Activated CD4-positive, CD25-positive, alpha-beta regulatory T cell treated with anti-CD3 and anti-CD28 coated beads, Interleukin-2, amount 50 U/mL, for 16 hours (primary cell): ENCODE measurements around the gene ACTA1.
"Not testable (repeated sequence)": the region's sequence is repeated elsewhere in the genome, so short reads cannot be mapped to it uniquely, and the experiment has no call there.

Source experiments
- DNase-seq: peaks from one replicate; pipeline ENCODE4 v3.0.0-alpha.2; 2020; ENCODE audit warnings: low read depth, low spot score

Gene ACTA1

GRCh38 chr1:229409616-229410369 lies 24.1 kb downstream of the ACTA1 start:
- no peak for DNase-seq

- no peak for DNase-seq
These were observed 25.3 kb downstream of the ACTA1 start for GRCh38 chr1:229408458-229409037.

- no peak for DNase-seq
These were observed 26.5 kb downstream of the ACTA1 start for GRCh38 chr1:229407206-229408026.

- DNase-seq, result no peak
These were observed 27.1 kb downstream of the ACTA1 start for GRCh38 chr1:229406798-229407197.

GRCh38 chr1:229403573-229403972 lies 30.3 kb downstream of the ACTA1 start:
- DNase-seq, result no peak

- no peak for DNase-seq
These were observed 30.9 kb downstream of the ACTA1 start for GRCh38 chr1:229402993-229403392.

GRCh38 chr1:229402329-229402728 lies 31.6 kb downstream of the ACTA1 start:
- not testable (repeated sequence) for DNase-seq

- no peak for DNase-seq
These were observed 36.1 kb downstream of the ACTA1 start for GRCh38 chr1:229397762-229398161.

GRCh38 chr1:229396585-229397206 lies 37.2 kb downstream of the ACTA1 start:
- DNase-seq, result no peak

- not testable (repeated sequence) for DNase-seq
These were observed 39.4 kb downstream of the ACTA1 start for GRCh38 chr1:229394517-229394916.

- no peak for DNase-seq
These were observed 41.0 kb downstream of the ACTA1 start for GRCh38 chr1:229392936-229393335.

GRCh38 chr1:229390130-229390529 lies 43.8 kb downstream of the ACTA1 start:
- DNase-seq, result no peak

- DNase-seq, result no peak
These were observed 44.9 kb downstream of the ACTA1 start for GRCh38 chr1:229388897-229389580.

- DNase-seq, result no peak
These were observed 47.9 kb downstream of the ACTA1 start for GRCh38 chr1:229385853-229386456.

- no peak for DNase-seq
These were observed 49.1 kb downstream of the ACTA1 start for GRCh38 chr1:229384822-229385221.

GRCh38 chr1:229383961-229384360 lies 49.9 kb downstream of the ACTA1 start:
- no peak for DNase-seq

- no peak for DNase-seq
These were observed 50.7 kb downstream of the ACTA1 start for GRCh38 chr1:229383188-229383587.
